Measurements from ENCODE around the gene NBEAL1. TPM values are rescaled to one million over a fixed set of nuclear protein-coding genes. Genes with fewer than 3 reads are reported as not detected.
"Not testable (repeated sequence)": the region's sequence is repeated elsewhere in the genome, so short reads cannot be mapped to it uniquely, and the experiment has no call there.

The NBEAL1 gene
- 10 to 100 TPM in 6 of 8 experiments, 1 to 10 TPM in 2; 7.3 to 24.2 (median 10.9) TPM for total RNA-seq

GRCh38 chr2:203014456-203015199, at the start of gene NBEAL1:
NBEAL1 (plus strand) TSS chr2:203014875; CDS start chr2:203016385, 1,510 bp downstream.
- Histone ChIP-seq H3K4me3 (peak within 1 kb of the TSS; percentile 61 to 77 (median 72)), H3K4me1 (replicated peaks in 1 of 2) (peaks cover 16 to 36% of the 10 kb centered on the region in 2 donors), H3K27ac (peak within 1 kb of the TSS; percentile 69 to 81)
- ATAC-seq (replicated peaks in 6 of 8), result peak; percentile 92 to 96 (median 94)
- 0 to 20% (median 0%) methylated on average over 1 to 9 of the region's 59 CpGs; no CpG with 5 or more reads in 4 of the 10 experiments for WGBS, 10 experiments
- in situ Hi-C loops (cut with MboI; ENCODE audit: low pct_unique_long_range_greater_than_20kb in 2 of 9, low sequenced_read_pairs in 9 of 9, unreplicated experiment in 9 of 9), result no loop called here

GRCh38 chr2:202965810-202966460, 48.7 kb upstream of the NBEAL1 start:
- peak in 7 of 8 experiments; percentile 63 to 100 (median 100) for ATAC-seq (replicated peaks in 6 of 8)
- H3K4me1 ChIP-seq (replicated peaks in 1 of 2), result peaks cover 0 to 3% of the 10 kb centered on the region in 2 donors
- H3K4me3 ChIP-seq, result no peak overlapping the region
- 13 to 88% (median 50%) methylated on average over 1 to 5 of the region's 5 CpGs for WGBS, 10 experiments
- in situ Hi-C loops (cut with MboI; ENCODE audit: low pct_unique_long_range_greater_than_20kb in 2 of 9, low sequenced_read_pairs in 9 of 9, unreplicated experiment in 9 of 9), result no loop called here
- H3K27ac ChIP-seq, result peak overlapping the region in 1 of 2 donors; percentile 63

- H3K4me3 ChIP-seq; in situ Hi-C loops (cut with MboI; ENCODE audit: low pct_unique_long_range_greater_than_20kb in 2 of 9, low sequenced_read_pairs in 9 of 9, unreplicated experiment in 9 of 9); H3K4me1 ChIP-seq (replicated peaks in 1 of 2); H3K27ac ChIP-seq; ATAC-seq (replicated peaks in 6 of 8): not testable (repeated sequence)
- 50 to 100% (median 89%) methylated on average over 1 to 2 of the region's 2 CpGs; no CpG with 5 or more reads in 4 of the 10 experiments for WGBS, 10 experiments
Measured at GRCh38 chr2:202969404-202969803, 45.3 kb upstream of the NBEAL1 start.

GRCh38 chr2:202976809-202977208, 37.9 kb upstream of the NBEAL1 start:
- Histone ChIP-seq H3K4me3 (no peak overlapping the region), H3K27ac (no peak overlapping the region), H3K4me1 (replicated peaks in 1 of 2) (no peaks in the 10 kb centered on the region)
- WGBS, 10 experiments, result 85 to 100% (median 100%) methylated on average over 2 to 3 of the region's 3 CpGs; no CpG with 5 or more reads in 3 of the 10 experiments
- in situ Hi-C loops (cut with MboI; ENCODE audit: low pct_unique_long_range_greater_than_20kb in 2 of 9, low sequenced_read_pairs in 9 of 9, unreplicated experiment in 9 of 9), result no loop called here
- no peak for ATAC-seq (replicated peaks in 6 of 8)

DNA sequence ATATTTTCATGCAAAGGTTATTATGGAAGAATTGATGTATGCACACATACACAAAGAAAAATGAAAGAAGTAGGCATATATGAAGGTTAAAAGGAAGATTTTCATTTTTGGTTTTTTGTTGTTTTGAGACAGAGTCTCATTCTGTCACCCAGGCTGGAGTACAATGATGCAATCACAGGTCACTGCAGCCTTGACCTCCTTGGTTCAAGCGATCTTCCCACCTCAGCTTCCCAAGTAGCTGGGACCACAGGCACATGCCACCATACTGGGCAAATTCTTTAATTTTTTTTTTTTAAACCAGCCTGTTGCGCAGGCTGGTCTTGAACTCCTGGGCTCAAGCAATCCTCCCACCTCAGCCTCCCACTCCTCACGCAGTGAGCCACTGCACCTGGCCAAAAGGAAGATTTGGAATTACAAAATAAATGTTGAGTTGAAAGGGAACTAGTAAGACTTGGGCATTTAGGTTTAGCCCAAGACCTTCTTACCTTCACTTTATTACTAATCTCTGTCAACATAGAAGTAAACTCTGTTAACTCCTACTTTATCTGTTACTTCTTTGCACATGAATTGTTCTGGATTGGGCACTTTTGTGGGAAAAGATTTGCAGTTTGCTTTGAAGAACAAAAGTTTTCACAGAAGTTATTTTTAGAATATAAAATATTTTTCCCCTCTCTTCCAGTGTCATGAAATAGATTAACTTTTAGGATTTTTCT, 31.7 kb upstream of the NBEAL1 start:
- in situ Hi-C loops (cut with MboI; ENCODE audit: low pct_unique_long_range_greater_than_20kb in 2 of 9, low sequenced_read_pairs in 9 of 9, unreplicated experiment in 9 of 9), result no loop called here
- no peaks in the 10 kb centered on the region for H3K4me1 ChIP-seq (replicated peaks in 1 of 2)
- H3K4me3 ChIP-seq, result no peak overlapping the region
- no peak overlapping the region for H3K27ac ChIP-seq
- 43 to 100% (median 89%) methylated on average over 1 to 3 of the region's 3 CpGs; no CpG with 5 or more reads in 1 of the 10 experiments for WGBS, 10 experiments
- no peak for ATAC-seq (replicated peaks in 6 of 8)

- Histone ChIP-seq H3K4me3 (no peak overlapping the region), H3K4me1 (replicated peaks in 1 of 2) (no peaks in the 10 kb centered on the region), H3K27ac (no peak overlapping the region)
- WGBS, 10 experiments, result 89 to 100% (median 100%) methylated on average over 1 of the region's 1 CpG; no CpG with 5 or more reads in 4 of the 10 experiments
- in situ Hi-C loops (cut with MboI; ENCODE audit: low pct_unique_long_range_greater_than_20kb in 2 of 9, low sequenced_read_pairs in 9 of 9, unreplicated experiment in 9 of 9), result no loop called here
- no peak for ATAC-seq (replicated peaks in 6 of 8)
Measured at GRCh38 chr2:202989749-202990148, 24.9 kb upstream of the NBEAL1 start.

DNA sequence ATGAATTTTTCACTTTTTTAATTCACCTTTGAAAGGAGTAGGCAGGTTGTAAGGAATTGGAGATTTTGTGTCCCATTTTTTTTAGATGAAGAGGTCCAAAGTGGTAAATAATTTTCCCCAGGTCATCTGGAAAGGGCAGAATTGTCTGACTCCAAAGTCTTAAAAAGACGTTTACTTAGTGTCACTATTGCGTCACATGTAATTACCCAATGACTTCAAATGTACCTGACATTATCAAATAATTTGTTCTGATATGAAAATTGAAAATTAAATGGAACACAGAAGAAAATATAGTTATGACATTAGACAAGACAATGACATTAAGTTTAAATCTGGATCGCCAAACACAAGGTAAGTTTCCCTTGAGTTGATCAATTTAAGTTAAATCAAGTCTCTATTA, 24.2 kb upstream of the NBEAL1 start:
- in situ Hi-C loops (cut with MboI; ENCODE audit: low pct_unique_long_range_greater_than_20kb in 2 of 9, low sequenced_read_pairs in 9 of 9, unreplicated experiment in 9 of 9), result no loop called here
- no peaks in the 10 kb centered on the region for H3K4me1 ChIP-seq (replicated peaks in 1 of 2)
- no peak for ATAC-seq (replicated peaks in 6 of 8)
- no peak overlapping the region for H3K4me3 ChIP-seq
- H3K27ac ChIP-seq, result no peak overlapping the region
- 80 to 100% (median 95%) methylated on average over 1 to 3 of the region's 3 CpGs; no CpG with 5 or more reads in 1 of the 10 experiments for WGBS, 10 experiments

DNA sequence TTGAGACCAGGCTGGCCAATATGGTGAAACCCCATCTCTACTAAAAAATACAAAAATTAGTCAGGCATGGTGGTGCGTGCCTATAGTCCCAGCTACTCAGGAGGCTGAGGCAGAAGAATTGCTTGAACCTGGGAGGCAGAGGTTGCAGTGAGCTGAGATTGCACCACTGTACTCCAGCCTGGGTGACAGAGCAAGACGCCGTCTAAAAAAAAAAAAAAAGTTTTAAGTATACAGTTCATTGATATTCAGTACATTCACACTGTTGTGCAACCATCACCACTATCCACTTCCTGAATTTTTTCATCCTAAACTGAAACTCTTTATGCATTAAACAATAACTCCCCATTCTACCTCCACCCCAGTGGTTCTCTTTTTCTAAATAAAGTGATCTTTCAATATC, 17.6 kb upstream of the NBEAL1 start:
- WGBS, 10 experiments, result 40 to 100% (median 86%) methylated on average over 1 to 3 of the region's 3 CpGs; no CpG with 5 or more reads in 4 of the 10 experiments
- ATAC-seq (replicated peaks in 6 of 8), result peak in 2 of 8 experiments; percentile 20 to 42
- H3K4me3 ChIP-seq; H3K27ac ChIP-seq; H3K4me1 ChIP-seq (replicated peaks in 1 of 2); in situ Hi-C loops (cut with MboI; ENCODE audit: low pct_unique_long_range_greater_than_20kb in 2 of 9, low sequenced_read_pairs in 9 of 9, unreplicated experiment in 9 of 9): not testable (repeated sequence)

DNA sequence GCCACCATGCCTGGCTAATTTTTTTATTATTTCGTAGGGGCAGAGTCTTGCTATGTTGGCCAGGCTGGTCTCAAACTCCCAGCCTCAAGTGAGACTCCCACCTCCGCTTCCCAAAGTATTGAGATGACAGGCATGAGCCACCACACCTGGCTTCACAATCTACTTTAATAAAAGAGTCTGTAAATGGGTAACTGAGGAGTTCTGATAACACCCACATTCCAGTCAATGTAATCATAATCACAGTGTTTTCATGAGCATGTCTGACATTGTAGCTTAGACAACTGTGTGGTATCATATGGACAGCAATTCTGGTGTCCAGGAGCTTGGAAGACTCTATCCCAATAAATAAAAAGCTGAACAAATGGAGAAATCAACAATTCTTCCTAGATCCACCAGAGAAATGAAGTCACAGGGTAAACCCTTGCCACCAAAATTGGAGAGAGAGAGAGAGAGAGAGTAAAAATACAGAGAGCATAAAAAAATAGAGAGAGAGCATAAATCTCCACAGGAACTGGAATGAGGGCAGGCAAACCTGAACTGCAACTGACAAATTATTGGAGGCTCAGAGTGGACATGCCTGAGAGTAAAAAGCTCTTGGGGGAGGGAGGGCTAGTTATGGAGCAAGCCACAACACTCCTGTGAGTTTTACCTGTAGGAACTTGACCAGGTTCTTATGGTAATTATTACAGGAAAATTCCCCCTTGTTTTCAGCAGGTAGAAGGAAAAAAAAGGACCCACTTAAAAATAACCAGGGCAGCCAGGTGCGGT, 12.4 kb upstream of the NBEAL1 start:
- in situ Hi-C loops (cut with MboI; ENCODE audit: low pct_unique_long_range_greater_than_20kb in 2 of 9, low sequenced_read_pairs in 9 of 9, unreplicated experiment in 9 of 9), result no loop called here
- no peak overlapping the region for H3K27ac ChIP-seq
- ATAC-seq (replicated peaks in 6 of 8), result no peak
- no peaks in the 10 kb centered on the region for H3K4me1 ChIP-seq (replicated peaks in 1 of 2)
- 0 to 100% (median 63%) methylated on average over 1 to 2 of the region's 3 CpGs; no CpG with 5 or more reads in 5 of the 10 experiments for WGBS, 10 experiments
- H3K4me3 ChIP-seq, result no peak overlapping the region

- 85 to 100% (median 96%) methylated on average over 1 to 7 of the region's 8 CpGs; no CpG with 5 or more reads in 2 of the 10 experiments for WGBS, 10 experiments
- Histone ChIP-seq H3K27ac (no peak overlapping the region), H3K4me1 (replicated peaks in 1 of 2) (no peaks in the 10 kb centered on the region), H3K4me3 (no peak overlapping the region)
- in situ Hi-C loops (cut with MboI; ENCODE audit: low pct_unique_long_range_greater_than_20kb in 2 of 9, low sequenced_read_pairs in 9 of 9, unreplicated experiment in 9 of 9), result no loop called here
- no peak for ATAC-seq (replicated peaks in 6 of 8)
Measured at GRCh38 chr2:203003716-203004115, 11.0 kb upstream of the NBEAL1 start.

DNA sequence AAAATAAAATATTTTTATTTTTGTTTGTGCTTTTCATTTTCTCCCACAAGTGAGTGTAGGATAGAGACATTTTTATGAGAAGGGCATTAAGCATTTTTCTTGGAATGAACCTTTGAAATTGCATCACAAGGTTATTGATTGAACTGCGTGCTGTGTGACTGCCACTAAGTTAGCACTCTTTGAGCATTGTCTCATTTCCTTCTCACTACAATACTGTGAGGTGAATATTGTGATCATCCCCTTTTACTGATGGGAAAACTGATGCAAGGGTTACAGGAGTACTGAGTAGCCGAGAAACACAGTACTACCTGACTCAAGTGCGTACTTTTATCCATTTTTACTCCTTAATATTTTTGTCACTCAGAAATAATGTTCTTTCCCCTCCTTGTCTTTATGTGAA, 2.0 kb downstream of the NBEAL1 start:
- in situ Hi-C loops (cut with MboI; ENCODE audit: low pct_unique_long_range_greater_than_20kb in 2 of 9, low sequenced_read_pairs in 9 of 9, unreplicated experiment in 9 of 9), result no loop called here
- H3K4me1 ChIP-seq (replicated peaks in 1 of 2), result peaks cover 11 to 37% of the 10 kb centered on the region in 2 donors
- no peak for ATAC-seq (replicated peaks in 6 of 8)
- peak overlapping the region in 3 of 5 donors; percentile 2 to 77 (median 14) for H3K4me3 ChIP-seq
- H3K27ac ChIP-seq, result no peak overlapping the region
- WGBS, 10 experiments, result 0 to 100% (median 65%) methylated on average over 1 to 3 of the region's 3 CpGs

DNA sequence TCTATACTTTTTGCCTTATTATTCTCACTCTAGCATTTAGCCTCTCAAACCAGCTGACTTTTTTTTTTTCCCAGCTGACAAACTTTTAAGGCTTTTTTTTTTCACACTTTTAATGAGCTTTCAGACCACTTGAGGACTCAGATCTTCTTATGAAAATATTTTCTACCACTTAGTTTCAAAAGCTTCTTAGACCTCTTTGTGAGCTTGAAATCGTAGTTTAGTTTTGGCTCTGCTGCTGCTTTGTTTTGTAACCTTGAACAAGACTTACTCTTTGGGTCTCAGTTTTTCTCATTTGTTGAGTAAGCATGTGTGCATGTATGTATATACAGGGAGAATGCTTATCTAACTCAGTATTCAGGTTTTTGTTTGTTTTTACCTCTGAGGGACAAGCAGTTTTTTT, 3.5 kb downstream of the NBEAL1 start:
- 0 to 50% (median 14%) methylated on average over 1 of the region's 1 CpG; no CpG with 5 or more reads in 4 of the 10 experiments for WGBS, 10 experiments
- in situ Hi-C loops (cut with MboI; ENCODE audit: low pct_unique_long_range_greater_than_20kb in 2 of 9, low sequenced_read_pairs in 9 of 9, unreplicated experiment in 9 of 9), result no loop called here
- Histone ChIP-seq H3K4me3 (peak overlapping the region; percentile 3 to 16 (median 8)), H3K27ac (no peak overlapping the region), H3K4me1 (replicated peaks in 1 of 2) (peaks cover 11 to 37% of the 10 kb centered on the region in 2 donors)
- ATAC-seq (replicated peaks in 6 of 8), result no peak

Data from motor neuron (in vitro differentiated cells).